MCF 10A (cell line): ENCODE results near the gene PPP2R2C. TPM values are rescaled to one million over a fixed set of nuclear protein-coding genes. Genes with fewer than 3 reads are reported as not detected.

Experiments used
- BruUV-seq: library from RNA; stranded (reverse); fragments of 400-500 nt; replicated peaks from 2 replicates; lab custom pipeline; 2021; lab: Mats Ljungman, UMichigan
- CTCF ChIA-PET: fragments of 300-600 bp; sonication (Branson Sonifier 250); formaldehyde crosslinking; extraction: SDS; loops from one replicate; lab custom pipeline; 2021; ENCODE audit warnings: antibody characterized with exemption, inconsistent platforms; lab: Yijun Ruan, JAX
- POLR2A ChIA-PET: fragments of 300-600, 350-650 bp; sonication (Branson Sonifier 250); formaldehyde crosslinking; extraction: SDS; loops from one replicate; lab custom pipeline; 2020; ENCODE audit warnings: antibody characterized with exemption, inconsistent platforms; lab: Yijun Ruan, JAX
- DNase-seq: peaks from one replicate; pipeline ENCODE4 v3.0.0-alpha.2; 2018; ENCODE audit not compliant: unreplicated experiment
- H3K27ac Mint-ChIP-seq: one replicate; pipeline ENCODE4 v1.8.0; 2022; ENCODE audit warnings: mild to moderate bottlenecking, low read depth, mixed read lengths; ENCODE audit not compliant: unreplicated experiment
- H3K27me3 Mint-ChIP-seq: one replicate; pipeline ENCODE4 v1.8.0; 2022; ENCODE audit warnings: mixed read lengths; ENCODE audit not compliant: insufficient read depth, unreplicated experiment
- H3K36me3 Mint-ChIP-seq: one replicate; pipeline ENCODE4 v1.8.0; 2022; ENCODE audit warnings: mild to moderate bottlenecking, moderate library complexity, mixed read lengths; ENCODE audit not compliant: insufficient read depth, unreplicated experiment
- H3K4me1 Mint-ChIP-seq: one replicate; pipeline ENCODE4 v1.8.0; 2022; ENCODE audit warnings: mixed read lengths; ENCODE audit not compliant: insufficient read depth, unreplicated experiment
- H3K4me3 Mint-ChIP-seq: one replicate; pipeline ENCODE4 v1.8.0; 2022; ENCODE audit warnings: mild to moderate bottlenecking, moderate library complexity, mixed read lengths; ENCODE audit not compliant: unreplicated experiment
- H3K9me3 Mint-ChIP-seq: one replicate; pipeline ENCODE4 v1.8.0; 2022; ENCODE audit warnings: mixed read lengths; ENCODE audit not compliant: unreplicated experiment
- intact Hi-C: fragments of 100-400 bp; cut with micrococcal nuclease; formaldehyde crosslinking; loops from 2 replicates; pipeline ENCODE4 v1.14.1; 2022
- total RNA-seq: library from RNA; stranded (reverse); gene quantifications from 2 replicates; pipeline ENCODE4 v1.2.3, GENCODE V29; 2022
- TF ChIP-seq, protein P1 (sequence below): fragments of 200-600 bp; IDR thresholded peaks from one replicate; pipeline ENCODE4 v1.8.0; 2022; ENCODE audit warnings: antibody characterized with exemption, mild to moderate bottlenecking; ENCODE audit not compliant: unreplicated experiment

Gene PPP2R2C
- total RNA-seq, 1 experiment from 2014 or later, result 3.6 TPM

DNA sequence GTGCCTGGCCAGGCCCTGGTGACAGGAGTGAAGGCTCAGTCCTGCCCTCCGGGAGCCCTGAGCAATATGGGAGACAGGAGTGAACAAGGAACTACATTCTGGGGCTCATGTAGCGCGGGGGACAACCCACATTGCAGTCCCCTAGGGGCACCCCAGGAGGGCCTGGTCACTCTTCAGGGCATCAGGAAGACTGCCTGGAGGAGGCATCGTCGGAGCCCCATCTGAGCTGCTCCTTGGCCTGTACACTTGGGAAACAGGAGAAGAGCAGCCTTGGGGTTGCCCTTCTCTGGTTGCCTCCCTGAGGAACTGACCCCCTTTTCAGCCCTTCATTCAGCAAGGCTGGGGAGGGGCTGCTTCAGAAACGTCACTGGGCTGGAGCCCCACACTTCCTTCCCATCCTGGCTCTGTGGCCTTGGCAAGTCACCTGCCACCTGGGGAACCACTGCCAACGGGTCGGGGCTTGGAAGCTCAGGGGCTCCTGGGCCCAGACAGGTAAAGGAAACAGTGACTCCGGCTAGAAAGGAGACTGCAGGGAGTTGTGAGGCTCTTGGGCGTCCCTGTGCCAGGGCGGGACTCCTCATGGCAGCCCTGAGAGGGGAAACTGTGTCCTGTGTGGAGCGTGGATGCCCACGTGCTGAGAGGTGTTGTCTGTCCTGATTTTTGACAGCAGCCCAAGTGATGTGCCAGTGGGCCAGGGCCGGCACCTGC lies 192.7 kb downstream of the PPP2R2C start:
- DNase-seq, result no peak
- BruUV-seq, result no TSS peak
- Mint-ChIP-seq H3K36me3 (no peaks in the 10 kb centered on the region), H3K9me3 (no peaks in the 10 kb centered on the region), H3K27me3 (no peaks in the 10 kb centered on the region), H3K4me1 (no peaks in the 10 kb centered on the region), H3K27ac (no peak overlapping the region), H3K4me3 (no peak overlapping the region)
- TF ChIP-seq, protein P1, sequence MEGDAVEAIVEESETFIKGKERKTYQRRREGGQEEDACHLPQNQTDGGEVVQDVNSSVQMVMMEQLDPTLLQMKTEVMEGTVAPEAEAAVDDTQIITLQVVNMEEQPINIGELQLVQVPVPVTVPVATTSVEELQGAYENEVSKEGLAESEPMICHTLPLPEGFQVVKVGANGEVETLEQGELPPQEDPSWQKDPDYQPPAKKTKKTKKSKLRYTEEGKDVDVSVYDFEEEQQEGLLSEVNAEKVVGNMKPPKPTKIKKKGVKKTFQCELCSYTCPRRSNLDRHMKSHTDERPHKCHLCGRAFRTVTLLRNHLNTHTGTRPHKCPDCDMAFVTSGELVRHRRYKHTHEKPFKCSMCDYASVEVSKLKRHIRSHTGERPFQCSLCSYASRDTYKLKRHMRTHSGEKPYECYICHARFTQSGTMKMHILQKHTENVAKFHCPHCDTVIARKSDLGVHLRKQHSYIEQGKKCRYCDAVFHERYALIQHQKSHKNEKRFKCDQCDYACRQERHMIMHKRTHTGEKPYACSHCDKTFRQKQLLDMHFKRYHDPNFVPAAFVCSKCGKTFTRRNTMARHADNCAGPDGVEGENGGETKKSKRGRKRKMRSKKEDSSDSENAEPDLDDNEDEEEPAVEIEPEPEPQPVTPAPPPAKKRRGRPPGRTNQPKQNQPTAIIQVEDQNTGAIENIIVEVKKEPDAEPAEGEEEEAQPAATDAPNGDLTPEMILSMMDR, result no peak
- intact Hi-C loops, result no loop called here
- CTCF ChIA-PET, result interaction anchor here (0.6 to 2.2 kb wide), 3 partner anchors 29 to 52 kb away, joined by 3 to 12 read pairs (median 3); no protein-coding TSS in a partner anchor
- POLR2A ChIA-PET, result interaction anchor here (0.6 to 1.4 kb wide), 2 partner anchors 9 to 888 kb away, joined by 3 to 4 read pairs; no protein-coding TSS in a partner anchor

DNA sequence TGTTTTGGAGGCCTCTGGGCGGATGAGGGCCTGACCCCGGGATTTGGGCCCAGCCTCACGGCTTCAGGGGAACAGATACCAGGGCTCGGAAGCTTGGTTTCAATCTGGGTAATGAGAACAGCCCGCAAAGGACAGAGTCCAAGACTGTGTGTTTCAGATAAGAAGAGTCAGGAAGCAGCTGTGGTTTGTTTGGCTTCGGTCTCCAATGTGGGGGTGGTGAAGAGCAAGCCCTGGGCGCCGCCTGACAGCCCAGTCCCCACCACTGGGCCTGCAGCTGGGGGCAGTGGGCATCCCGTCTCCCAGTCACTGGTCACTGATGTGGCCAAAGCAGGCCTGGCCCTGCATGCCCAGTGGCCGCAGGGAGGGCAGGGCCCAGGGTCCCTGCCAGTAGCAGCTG lies 193.6 kb downstream of the PPP2R2C start:
- CTCF ChIA-PET, result interaction anchor here (1.7 kb wide), 1 partner anchor 49 kb away, joined by 6 read pairs; no protein-coding TSS in a partner anchor
- Mint-ChIP-seq H3K4me3 (no peak overlapping the region), H3K27ac (no peak overlapping the region), H3K36me3 (no peaks in the 10 kb centered on the region), H3K27me3 (no peaks in the 10 kb centered on the region), H3K4me1 (peaks cover 1% of the 10 kb centered on the region), H3K9me3 (no peaks in the 10 kb centered on the region)
- DNase-seq, result no peak
- no TSS peak for BruUV-seq
- intact Hi-C loops, result no loop called here
- POLR2A ChIA-PET, result no interaction called here
- TF ChIP-seq, protein P1, result no peak

DNA sequence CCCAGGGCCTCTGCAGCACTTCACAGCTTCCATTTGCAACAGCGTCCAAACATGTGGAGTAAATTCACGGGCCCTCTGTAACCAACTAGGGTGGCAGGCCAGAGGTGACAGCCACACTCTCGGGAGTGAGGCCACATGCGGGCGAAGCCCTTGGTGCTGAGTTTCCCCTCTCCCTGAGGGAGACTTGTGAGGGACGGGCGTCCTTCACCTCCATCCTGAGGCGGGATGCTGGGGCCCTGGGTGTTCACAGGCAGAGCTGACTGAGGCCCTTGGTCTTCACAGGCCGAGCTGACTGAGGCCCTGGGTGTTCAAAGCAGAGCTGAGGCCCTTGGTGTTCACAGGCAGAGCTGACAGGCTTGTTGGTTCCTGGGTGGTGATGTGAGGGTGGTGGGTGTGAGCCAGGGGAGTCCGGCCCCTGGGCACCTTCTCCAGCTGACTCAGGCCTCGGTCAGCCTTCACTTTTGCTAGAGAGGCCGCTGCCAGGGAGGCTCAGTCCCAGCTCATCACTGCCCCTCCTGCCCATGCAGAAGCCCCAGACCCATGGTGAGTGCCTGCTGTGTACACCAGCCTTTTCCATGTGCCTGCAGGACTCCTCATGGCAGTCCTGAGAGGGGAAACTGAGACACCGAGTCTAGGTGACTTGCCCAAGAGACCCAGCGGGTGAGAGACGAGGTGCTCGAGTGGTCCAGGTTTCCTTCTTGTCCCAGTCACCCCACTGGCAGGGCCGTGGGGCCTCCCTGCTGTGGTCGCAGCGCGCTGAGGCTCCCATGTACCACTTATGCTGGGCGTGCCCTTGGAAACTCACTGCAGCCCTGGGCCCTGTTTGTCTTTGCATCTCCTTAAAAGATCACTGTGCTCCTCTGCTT lies 194.2 kb downstream of the PPP2R2C start:
- TF ChIP-seq, protein P1, result no peak
- intact Hi-C loops, result no loop called here
- H3K27me3 Mint-ChIP-seq, result no peaks in the 10 kb centered on the region
- BruUV-seq, result no TSS peak
- H3K27ac Mint-ChIP-seq, result no peak overlapping the region
- ChIA-PET POLR2A (interaction anchor here (0.9 kb wide), 1 partner anchor 120 kb away, joined by 3 read pairs; no protein-coding TSS in a partner anchor), CTCF (interaction anchor here (0.8 to 1.7 kb wide), 2 partner anchors 18 to 49 kb away, joined by 3 to 6 read pairs; no protein-coding TSS in a partner anchor)
- H3K4me3 Mint-ChIP-seq, result no peak overlapping the region
- DNase-seq, result no peak
- peaks cover 8% of the 10 kb centered on the region for H3K4me1 Mint-ChIP-seq
- no peaks in the 10 kb centered on the region for H3K36me3 Mint-ChIP-seq
- H3K9me3 Mint-ChIP-seq, result no peaks in the 10 kb centered on the region
